Loucy (cell line): ENCODE data around the gene CTNND2.

Experiments
- H2AFZ ChIP-seq: fragments of 200-600 bp; sonication (generic); 2 replicates; pipeline ENCODE4 v1.6.0; 2016; ENCODE audit warnings: antibody characterized with exemption, mild to moderate bottlenecking, low read length, moderate library complexity
- H3F3A ChIP-seq: fragments of 200-600 bp; 2 replicates; pipeline ENCODE4 v1.6.0; 2016; ENCODE audit warnings: antibody characterized with exemption, low read depth, mild to moderate bottlenecking
- H3K27me3 ChIP-seq: fragments of 200-600 bp; sonication (generic); 2 replicates; pipeline ENCODE4 v1.6.1; 2014; ENCODE audit warnings: low read length, mild to moderate bottlenecking; ENCODE audit not compliant: insufficient read depth, poor library complexity, severe bottlenecking
- H3K36me3 ChIP-seq: fragments of 200-600 bp; sonication (generic); 2 replicates; pipeline ENCODE4 v1.6.1; 2016; ENCODE audit warnings: low read length; ENCODE audit not compliant: insufficient read depth
- H3K4me1 ChIP-seq: fragments of 200-600 bp; sonication (generic); 2 replicates; pipeline ENCODE4 v1.5.1; 2014; ENCODE audit warnings: low read length, mild to moderate bottlenecking; ENCODE audit not compliant: insufficient read depth, poor library complexity, severe bottlenecking
- H3K4me2 ChIP-seq: fragments of 200-600 bp; sonication (generic); 2 replicates; pipeline ENCODE4 v1.6.0; 2014; ENCODE audit warnings: antibody characterized with exemption, low read length, low read depth, mild to moderate bottlenecking; ENCODE audit not compliant: poor library complexity, severe bottlenecking
- H3K4me3 ChIP-seq: fragments of 200-600 bp; sonication (generic); 2 replicates; pipeline ENCODE4 v1.5.1; 2014; ENCODE audit warnings: low read length, mild to moderate bottlenecking, mixed read lengths; ENCODE audit not compliant: poor library complexity, severe bottlenecking
- H3K79me2 ChIP-seq: fragments of 200-600 bp; sonication (generic); 2 replicates; pipeline ENCODE4 v1.6.1; 2014; ENCODE audit warnings: low read length; ENCODE audit not compliant: insufficient read depth
- H3K9ac ChIP-seq: fragments of 200-600 bp; sonication (generic); 2 replicates; pipeline ENCODE4 v1.6.0; 2014; ENCODE audit warnings: mild to moderate bottlenecking, low read depth, low read length, moderate library complexity; ENCODE audit not compliant: poor library complexity, severe bottlenecking
- H3K9me2 ChIP-seq: fragments of 200-600 bp; sonication (generic); replicated peaks from 2 replicates; pipeline ENCODE4 v1.6.1; 2016; ENCODE audit warnings: low read depth, low read length, mixed read lengths
- H3K9me3 ChIP-seq: fragments of 200-600 bp; sonication (generic); 2 replicates; pipeline ENCODE4 v1.6.1; 2014; ENCODE audit warnings: mild to moderate bottlenecking, antibody characterized with exemption, low read length, low read depth; ENCODE audit not compliant: insufficient read depth
- H4K20me1 ChIP-seq: fragments of 200-600 bp; sonication (generic); 2 replicates; pipeline ENCODE4 v1.6.0; 2014; ENCODE audit warnings: antibody characterized with exemption, low read length, mild to moderate bottlenecking; ENCODE audit not compliant: insufficient read depth, poor library complexity, severe bottlenecking
- EZH2phosphoT487 ChIP-seq: fragments of 200-600 bp; IDR thresholded peaks from 2 replicates; pipeline ENCODE4 v1.6.1; 2018; ENCODE audit warnings: antibody characterized with exemption, mild to moderate bottlenecking, moderate library complexity, borderline replicate concordance
- TF ChIP-seq, protein P1 (sequence below): fragments of 200-600 bp; sonication (generic); conservative IDR thresholded peaks from 2 replicates; pipeline ENCODE4 v1.5.1; 2014; ENCODE audit warnings: mild to moderate bottlenecking, antibody characterized with exemption, low read length

CTNND2 gene

DNA sequence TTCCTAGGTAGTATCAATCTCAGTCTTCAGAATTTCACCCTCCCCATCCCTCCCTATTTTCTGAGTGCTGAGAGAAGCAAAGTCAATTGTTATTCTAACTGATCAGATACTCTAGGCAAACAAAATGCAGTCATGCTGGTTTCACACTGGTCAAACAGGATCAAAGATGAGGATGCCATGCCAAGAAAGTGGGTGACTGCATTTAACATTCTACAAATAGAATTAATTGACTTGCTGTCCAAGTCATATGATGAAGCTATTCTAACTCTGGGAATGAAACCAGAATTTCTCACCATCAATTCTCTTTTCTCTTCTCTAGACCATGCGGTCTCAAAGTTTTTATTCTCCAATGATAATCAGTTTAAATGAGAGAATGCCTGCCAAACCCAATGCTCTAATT lies 112.5 kb downstream of the CTNND2 start:
- H3K4me3 ChIP-seq, result no peak overlapping the region
- H4K20me1 ChIP-seq, result no peaks in the 10 kb centered on the region
- TF ChIP-seq EZH2phosphoT487, result no peak
- TF ChIP-seq, protein P1, sequence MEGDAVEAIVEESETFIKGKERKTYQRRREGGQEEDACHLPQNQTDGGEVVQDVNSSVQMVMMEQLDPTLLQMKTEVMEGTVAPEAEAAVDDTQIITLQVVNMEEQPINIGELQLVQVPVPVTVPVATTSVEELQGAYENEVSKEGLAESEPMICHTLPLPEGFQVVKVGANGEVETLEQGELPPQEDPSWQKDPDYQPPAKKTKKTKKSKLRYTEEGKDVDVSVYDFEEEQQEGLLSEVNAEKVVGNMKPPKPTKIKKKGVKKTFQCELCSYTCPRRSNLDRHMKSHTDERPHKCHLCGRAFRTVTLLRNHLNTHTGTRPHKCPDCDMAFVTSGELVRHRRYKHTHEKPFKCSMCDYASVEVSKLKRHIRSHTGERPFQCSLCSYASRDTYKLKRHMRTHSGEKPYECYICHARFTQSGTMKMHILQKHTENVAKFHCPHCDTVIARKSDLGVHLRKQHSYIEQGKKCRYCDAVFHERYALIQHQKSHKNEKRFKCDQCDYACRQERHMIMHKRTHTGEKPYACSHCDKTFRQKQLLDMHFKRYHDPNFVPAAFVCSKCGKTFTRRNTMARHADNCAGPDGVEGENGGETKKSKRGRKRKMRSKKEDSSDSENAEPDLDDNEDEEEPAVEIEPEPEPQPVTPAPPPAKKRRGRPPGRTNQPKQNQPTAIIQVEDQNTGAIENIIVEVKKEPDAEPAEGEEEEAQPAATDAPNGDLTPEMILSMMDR, result no peak

DNA sequence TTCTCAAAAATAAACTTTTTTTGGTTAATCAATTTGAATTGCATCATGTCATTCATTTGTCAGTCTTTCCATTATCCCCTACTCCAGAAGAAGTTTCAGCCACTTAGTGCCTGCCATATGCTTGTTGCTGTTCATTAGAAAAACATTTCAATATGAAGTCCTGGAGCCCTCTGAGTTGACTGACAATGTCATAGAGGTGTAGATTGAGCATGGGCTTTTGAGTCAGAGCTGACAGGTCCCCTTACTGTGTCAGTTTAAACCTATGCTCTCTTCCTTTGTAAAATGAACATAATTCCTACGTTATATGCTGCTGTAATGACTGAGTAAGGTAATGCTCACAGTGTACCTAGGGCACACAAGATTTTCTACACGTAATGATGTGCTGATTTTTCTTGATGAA lies 114.0 kb downstream of the CTNND2 start:
- Histone ChIP-seq H3K27me3 (no peaks in the 10 kb centered on the region), H3K4me2 (no peak overlapping the region), H2AFZ (no peak overlapping the region), H3K9ac (no peak overlapping the region), H3K79me2 (no peaks in the 10 kb centered on the region), H3K36me3 (no peaks in the 10 kb centered on the region), H3F3A (no peaks in the 10 kb centered on the region), H3K9me3 (no peaks in the 10 kb centered on the region), H4K20me1 (no peaks in the 10 kb centered on the region), H3K4me1 (no peaks in the 10 kb centered on the region), H3K9me2 (no peaks in the 10 kb centered on the region), H3K4me3 (no peak overlapping the region)
- TF ChIP-seq, protein P1, result no peak
- TF ChIP-seq EZH2phosphoT487, result no peak

More for the DNA sequence above, 112.5 kb downstream of the CTNND2 start:
- H2AFZ ChIP-seq, result no peak overlapping the region
- no peaks in the 10 kb centered on the region for H3K9me2 ChIP-seq
- H3K36me3 ChIP-seq, result no peaks in the 10 kb centered on the region
- H3K27me3 ChIP-seq, result no peaks in the 10 kb centered on the region
- no peaks in the 10 kb centered on the region for H3K4me1 ChIP-seq
- H3K9me3 ChIP-seq, result no peaks in the 10 kb centered on the region
- H3K79me2 ChIP-seq, result no peaks in the 10 kb centered on the region
- no peak overlapping the region for H3K9ac ChIP-seq
- H3F3A ChIP-seq, result no peaks in the 10 kb centered on the region
- no peak overlapping the region for H3K4me2 ChIP-seq

DNA sequence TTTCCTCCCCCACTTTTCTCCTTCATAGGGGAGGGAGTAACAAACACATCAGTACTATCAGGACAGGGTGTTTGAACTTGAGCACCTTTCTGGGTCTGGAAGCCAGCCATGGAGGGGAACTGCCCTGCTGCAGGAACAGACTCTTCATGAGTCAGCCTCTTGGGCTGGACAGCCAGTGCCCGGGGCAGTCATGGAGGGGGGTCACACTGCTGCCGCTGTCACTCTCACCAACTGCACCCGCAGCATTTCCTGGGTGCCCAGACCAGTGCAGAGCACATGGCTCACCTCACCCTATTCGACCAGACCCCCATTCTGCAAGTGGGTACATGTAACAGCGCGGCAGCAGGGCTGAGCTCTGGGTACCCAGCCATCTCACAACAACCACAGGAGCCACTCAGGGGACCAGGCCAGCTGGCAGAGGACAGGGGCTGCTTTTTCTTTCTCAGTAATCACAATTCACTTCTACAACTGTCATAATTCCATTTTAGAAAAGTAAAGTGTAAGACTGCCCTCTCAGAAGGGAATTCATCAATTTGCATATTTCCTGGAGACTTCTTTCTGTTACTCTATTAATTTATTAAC lies 118.4 kb downstream of the CTNND2 start:
- no peak overlapping the region for H2AFZ ChIP-seq
- no peaks in the 10 kb centered on the region for H3K79me2 ChIP-seq
- no peaks in the 10 kb centered on the region for H3K9me2 ChIP-seq
- no peaks in the 10 kb centered on the region for H4K20me1 ChIP-seq
- no peaks in the 10 kb centered on the region for H3K27me3 ChIP-seq
- H3F3A ChIP-seq, result no peaks in the 10 kb centered on the region
- H3K36me3 ChIP-seq, result no peaks in the 10 kb centered on the region
- no peaks in the 10 kb centered on the region for H3K4me1 ChIP-seq
- no peak overlapping the region for H3K4me3 ChIP-seq
- no peak for TF ChIP-seq EZH2phosphoT487
- TF ChIP-seq, protein P1, result no peak
- H3K9ac ChIP-seq, result no peak overlapping the region
- H3K9me3 ChIP-seq, result no peaks in the 10 kb centered on the region
- no peak overlapping the region for H3K4me2 ChIP-seq
